ENCODE measurements around the gene ARL5A. TPM values are rescaled to one million over a fixed set of nuclear protein-coding genes. Genes with fewer than 3 reads are reported as not detected.

ARL5A gene
- total and polyA plus RNA-seq, 9 of the 15 experiments (the other 6 are each of a cell fraction or from before 2014, with no cell fraction given) = 16.3 to 117 (median 88.4) TPM

DNA sequence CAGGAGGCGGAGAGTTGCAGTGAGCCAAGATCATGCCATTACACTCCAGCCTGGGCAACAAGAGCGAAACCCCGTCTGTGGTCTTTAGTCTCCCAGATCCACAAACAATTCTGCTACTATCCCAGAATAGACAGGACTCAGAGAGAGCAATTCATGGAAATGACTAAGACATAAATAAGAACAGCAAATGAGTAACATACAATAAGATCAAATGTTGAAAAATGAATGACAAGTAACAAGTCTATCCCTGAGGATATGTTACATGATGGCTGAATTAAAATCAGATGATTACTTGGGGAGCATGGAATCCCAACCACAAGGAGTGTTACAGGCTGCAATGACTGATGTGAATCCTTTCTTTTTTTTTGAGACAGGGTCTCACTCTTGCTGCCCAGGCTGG lies 10.3 kb downstream of the ARL5A start (continued):
- TF ChIP-seq ZBTB40 (IDR thresholded peaks at IDR 0.05) (no peak), ZBTB40 (CRISPR knock-in tag; IDR thresholded peaks at IDR 0.05) (no peak), ARNT (IDR thresholded peaks at IDR 0.05) (no peak), CUX1 (CRISPR knock-in tag; IDR thresholded peaks at IDR 0.05) (no peak), ZNF766 (CRISPR knock-in tag; conservative IDR thresholded peaks at IDR 0.05) (no peak), ZBTB8A (IDR thresholded peaks at IDR 0.05; ENCODE audit: partially characterized antibody) (no peak)

Measured in K562 (cell line).